GM12878 (cell line): ENCODE measurements around the gene CLEC19A. TPM values are rescaled to one million over a fixed set of nuclear protein-coding genes. Genes with fewer than 3 reads are reported as not detected.
A peak's percentile ranks its signal among the peaks of the same experiment; 100 is the strongest.

Experiments
- ATAC-seq: fragments of 200-7000 bp; cut with Tn5 transposase; 3 replicates; pipeline ENCODE4 v1.9.1; 2020; ENCODE audit warnings: mild to moderate bottlenecking, moderate library complexity
- BruUV-seq: library from RNA; stranded (reverse); fragments of 400-500 nt; replicated peaks from 2 replicates; lab custom pipeline; 2021; lab: Mats Ljungman, UMichigan
- CTCF ChIA-PET: fragments of 300-600 bp; sonication (Branson Sonifier 250); formaldehyde crosslinking; extraction: SDS; loops from one replicate; lab custom pipeline; 2021; ENCODE audit warnings: inconsistent platforms; lab: Yijun Ruan, JAX
- POLR2A ChIA-PET: fragments of 350-600 bp; formaldehyde crosslinking; extraction: SDS; loops from one replicate; lab custom pipeline; 2021; ENCODE audit warnings: inconsistent platforms; lab: Charles Lee
- RAD21 ChIA-PET: fragments of 300-600 bp; sonication (Branson Sonifier 250); formaldehyde crosslinking; loops from one replicate; lab custom pipeline; 2023; ENCODE audit warnings: antibody characterized with exemption; ENCODE audit not compliant: unreplicated experiment; lab: Charles Lee
- SMC1A ChIA-PET: fragments of 300-600 bp; sonication (Branson Sonifier 250); formaldehyde crosslinking; loops from one replicate; lab custom pipeline; 2023; ENCODE audit not compliant: unreplicated experiment, uncharacterized antibody; lab: Charles Lee
- DNase-seq: peaks from one replicate; pipeline ENCODE4 v3.0.0-alpha.2; 2011; ENCODE audit warnings: low read depth, low spot score
- FAIRE-seq: peaks from 3 replicates; lab custom pipeline; 2011; peaks lifted over from hg19 to GRCh38; lab: Jason Lieb, UNC
- H2AFZ ChIP-seq: 2 replicates; pipeline ENCODE4 v1.6.0; 2011; ENCODE audit warnings: low read depth, low read length, control low read depth; ENCODE audit not compliant: control insufficient read depth
- H3K27ac ChIP-seq: 2 replicates; pipeline ENCODE4 v1.5.1; 2011; ENCODE audit warnings: control low read depth; ENCODE audit not compliant: control insufficient read depth, insufficient read depth
- H3K27me3 ChIP-seq, 2 experiments: replicated peaks in 1 of 2; 2 replicates each; pipeline versions ENCODE4 v1.6.0 to v1.6.1; 2011; ENCODE audit warnings: low read length in 1 of 2; ENCODE audit not compliant: control insufficient read depth in 2 of 2, insufficient read depth in 2 of 2
- H3K36me3 ChIP-seq, 2 experiments: 2 replicates each; pipeline ENCODE4 v1.5.1; 2011; ENCODE audit warnings: low read length in 1 of 2; ENCODE audit not compliant: control insufficient read depth in 2 of 2, insufficient read depth in 2 of 2
- H3K4me1 ChIP-seq: 2 replicates; pipeline ENCODE4 v1.6.1; 2011; ENCODE audit warnings: mild to moderate bottlenecking, low read length, moderate library complexity, mixed read lengths; ENCODE audit not compliant: control insufficient read depth, insufficient read depth
- H3K4me2 ChIP-seq: 2 replicates; pipeline ENCODE4 v1.6.0; 2011; ENCODE audit warnings: control low read depth; ENCODE audit not compliant: control insufficient read depth, insufficient read depth
- H3K4me3 ChIP-seq: fragments of 200-600 bp; sonication (generic); 2 replicates; pipeline ENCODE4 v1.5.1; 2016
- H3K79me2 ChIP-seq: 2 replicates; pipeline ENCODE4 v1.6.0; 2011; ENCODE audit warnings: low read length; ENCODE audit not compliant: control insufficient read depth, insufficient read depth
- H3K9ac ChIP-seq: 2 replicates; pipeline ENCODE4 v1.8.0; 2011; ENCODE audit warnings: low read length, control low read depth, mixed read lengths; ENCODE audit not compliant: control insufficient read depth, insufficient read depth
- H3K9me3 ChIP-seq: replicated peaks from 3 replicates; pipeline ENCODE4 v1.5.1; 2011; ENCODE audit warnings: mild to moderate bottlenecking, low read length; ENCODE audit not compliant: control insufficient read depth, insufficient read depth
- H4K20me1 ChIP-seq: 2 replicates; pipeline ENCODE4 v1.6.0; 2011; ENCODE audit not compliant: control insufficient read depth, insufficient read depth
- CHD1 ChIP-seq: IDR thresholded peaks from 2 replicates; pipeline ENCODE4 v1.6.1; 2012; ENCODE audit warnings: low read depth, low read length, improper control_type of control experiment
- KAT2A ChIP-seq: conservative IDR thresholded peaks from 2 replicates; pipeline ENCODE4 v1.6.1; 2011; ENCODE audit warnings: low read depth, low read length; ENCODE audit not compliant: control insufficient read depth
- POLR2A ChIP-seq: IDR thresholded peaks from 2 replicates; pipeline ENCODE4 v1.6.1; 2011; ENCODE audit warnings: low read depth, mild to moderate bottlenecking, low read length
- SPI1 ChIP-seq: IDR thresholded peaks from 2 replicates; pipeline ENCODE4 v1.6.1; 2011; ENCODE audit warnings: low read depth, mild to moderate bottlenecking, low read length, moderate library complexity, borderline replicate concordance; ENCODE audit not compliant: insufficient read depth
- STAT3 ChIP-seq: IDR thresholded peaks from 2 replicates; pipeline ENCODE4 v1.6.1; 2011; ENCODE audit warnings: low read depth, low read length, improper control_type of control experiment
- WGBS: methylation state at CpG from one replicate; pipeline ENCODE4 v1.1.6; 2016; ENCODE audit warnings: low lambda C conversion rate; ENCODE audit not compliant: insufficient replicate concordance, insufficient coverage; ENCODE audit errors: missing lambda C conversion rate; 5-methylcytosine and 5-hydroxymethylcytosine counted together
- in situ Hi-C: fragments of 300-500 bp; cut with MboI; formaldehyde crosslinking; loops from 9 replicates; pipeline ENCODE4 v1.14.3; 2018; ENCODE audit warnings: mixed read lengths
- intact Hi-C: fragments of 100-400 bp; cut with micrococcal nuclease; formaldehyde crosslinking; loops from one replicate; pipeline ENCODE4 v1.14.2; 2022; ENCODE audit not compliant: unreplicated experiment
- polyA plus RNA-seq, 11 experiments: library from polyadenylated mRNA; depleted of rRNA in 4 of 11; unstranded in 6 of 11; stranded (reverse) in 5 of 11; fragments of >200 nt; fragmentation: Nextera tagmentation in 4 of 11; fragmentation: Illumina TruSeq in 1 of 11; extraction: Ambion mirVana in 4 of 11; extraction: Trizol in 1 of 11; gene quantifications; 1 replicate in 1 of 11; 2 replicates in 10 of 11; pipeline versions ENCODE4 v1.2.1 to v1.2.3, GENCODE V29; 2011 to 2016; ENCODE audit warnings: inconsistent platforms in 2 of 11, missing spikeins in 2 of 11, low read depth in 1 of 11
- total RNA-seq, 4 experiments: library from RNA; depleted of rRNA in 3 of 4; stranded (reverse); fragments of >200 nt in 3 of 4; fragmentation: Illumina TruSeq in 1 of 4; extraction: Trizol in 1 of 4; gene quantifications; 2 replicates each; pipeline versions ENCODE4 v1.2.1 to v1.2.3, GENCODE V29; 2013 to 2021
- TF ChIP-seq, protein P1 (sequence below): fragments of 450-650 bp; IDR thresholded peaks from 2 replicates; pipeline ENCODE4 v1.6.1; 2018; ENCODE audit warnings: borderline replicate concordance, mild to moderate bottlenecking; ENCODE audit not compliant: partially characterized antibody

The CLEC19A gene
- total and polyA plus RNA-seq, 10 of the 15 experiments (the other 5 are each of a cell fraction or from before 2014, with no cell fraction given), result 0.03 TPM; not detected in 8

DNA sequence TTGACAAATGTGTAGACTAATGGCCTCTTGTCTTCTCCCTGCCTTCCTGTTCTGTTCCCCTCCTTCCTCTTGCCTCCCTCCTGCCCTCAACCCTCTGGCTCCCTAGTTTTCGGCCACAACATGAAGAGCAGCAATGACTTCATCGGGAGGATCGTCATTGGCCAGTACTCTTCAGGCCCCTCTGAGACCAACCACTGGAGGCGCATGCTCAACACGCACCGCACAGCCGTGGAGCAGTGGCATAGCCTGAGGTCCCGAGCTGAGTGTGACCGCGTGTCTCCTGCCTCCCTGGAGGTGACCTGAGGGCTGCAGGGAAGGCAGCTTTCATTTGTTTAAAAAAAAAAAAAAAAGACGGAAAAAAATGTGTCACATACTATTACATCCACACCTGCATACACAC lies 18.8 kb upstream of the CLEC19A start (continued):
- TF ChIP-seq, protein P1, sequence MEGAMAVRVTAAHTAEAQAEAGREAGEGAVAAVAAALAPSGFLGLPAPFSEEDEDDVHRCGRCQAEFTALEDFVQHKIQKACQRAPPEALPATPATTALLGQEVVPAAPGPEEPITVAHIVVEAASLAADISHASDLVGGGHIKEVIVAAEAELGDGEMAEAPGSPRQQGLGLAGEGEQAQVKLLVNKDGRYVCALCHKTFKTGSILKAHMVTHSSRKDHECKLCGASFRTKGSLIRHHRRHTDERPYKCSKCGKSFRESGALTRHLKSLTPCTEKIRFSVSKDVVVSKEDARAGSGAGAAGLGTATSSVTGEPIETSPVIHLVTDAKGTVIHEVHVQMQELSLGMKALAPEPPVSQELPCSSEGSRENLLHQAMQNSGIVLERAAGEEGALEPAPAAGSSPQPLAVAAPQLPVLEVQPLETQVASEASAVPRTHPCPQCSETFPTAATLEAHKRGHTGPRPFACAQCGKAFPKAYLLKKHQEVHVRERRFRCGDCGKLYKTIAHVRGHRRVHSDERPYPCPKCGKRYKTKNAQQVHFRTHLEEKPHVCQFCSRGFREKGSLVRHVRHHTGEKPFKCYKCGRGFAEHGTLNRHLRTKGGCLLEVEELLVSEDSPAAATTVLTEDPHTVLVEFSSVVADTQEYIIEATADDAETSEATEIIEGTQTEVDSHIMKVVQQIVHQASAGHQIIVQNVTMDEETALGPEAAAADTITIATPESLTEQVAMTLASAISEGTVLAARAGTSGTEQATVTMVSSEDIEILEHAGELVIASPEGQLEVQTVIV, result no peak
- TF ChIP-seq KAT2A, result no peak
- TF ChIP-seq POLR2A, result no peak
- TF ChIP-seq CHD1, result no peak

DNA sequence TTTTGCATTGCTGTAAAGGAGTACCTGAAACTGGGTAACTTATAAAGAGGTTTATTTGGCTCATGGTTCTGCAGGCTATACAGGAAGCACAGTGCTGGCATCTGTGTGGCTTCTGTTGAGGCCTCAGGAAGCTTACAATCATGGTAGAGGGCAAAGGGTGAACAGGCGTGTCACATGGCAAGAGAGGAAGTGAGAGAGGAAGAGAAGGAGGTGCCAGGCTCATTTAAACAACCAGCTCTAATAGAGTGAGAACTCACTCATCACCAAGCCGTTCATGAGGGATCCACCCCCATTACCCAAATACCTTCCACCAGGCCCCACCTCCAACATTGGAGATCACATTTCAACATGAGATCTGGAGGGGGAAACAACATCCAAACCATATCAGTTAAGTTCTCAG lies 16.4 kb upstream of the CLEC19A start:
- Histone ChIP-seq H3K9ac (no peak overlapping the region), H3K79me2 (no peaks in the 10 kb centered on the region), H3K9me3 (peaks cover 6% of the 10 kb centered on the region; the same call in 2 of the 3 replicates), H4K20me1 (no peaks in the 10 kb centered on the region), H2AFZ (no peak overlapping the region), H3K4me3 (no peak overlapping the region), H3K4me2 (no peak overlapping the region), H3K4me1 (no peaks in the 10 kb centered on the region), H3K27ac (no peak overlapping the region), H3K27me3 (no peaks in the 10 kb centered on the region), H3K36me3 (no peaks in the 10 kb centered on the region)
- DNase-seq, result no peak
- in situ Hi-C loops (no loop called here), intact Hi-C loops (no loop called here)
- ChIA-PET SMC1A (no interaction called here), CTCF (no interaction called here), RAD21 (no interaction called here), POLR2A (no interaction called here)
- WGBS, result 4% methylated on average over 2 of the region's 2 CpGs
- peak; percentile 64 for FAIRE-seq
- no peak for ATAC-seq
- no TSS peak for BruUV-seq
- no peak for TF ChIP-seq STAT3
- peak; percentile 30; the same call in 1 of the 2 replicates for TF ChIP-seq SPI1
